ENCODE results near the gene DUSP15. TPM values are rescaled to one million over a fixed set of nuclear protein-coding genes. Genes with fewer than 3 reads are reported as not detected.

DUSP15 gene
- total RNA-seq, 2 donors from 2014 or later = 3.8 to 7.2 TPM

- peaks cover 5% of the 10 kb centered on the region for H3K27me3 ChIP-seq (ENCODE audit: control insufficient read depth, insufficient read depth, low read length, poor library complexity, severe bottlenecking)
- 83 to 100% methylated on average over 2 to 7 of the region's 7 CpGs for WGBS, 2 experiments (ENCODE audit: insufficient coverage in 1 of 2, insufficient read length in 1 of 2)
These were observed 16.8 kb downstream of the DUSP15 start for GRCh38 chr20:31853481-31853880.

DNA sequence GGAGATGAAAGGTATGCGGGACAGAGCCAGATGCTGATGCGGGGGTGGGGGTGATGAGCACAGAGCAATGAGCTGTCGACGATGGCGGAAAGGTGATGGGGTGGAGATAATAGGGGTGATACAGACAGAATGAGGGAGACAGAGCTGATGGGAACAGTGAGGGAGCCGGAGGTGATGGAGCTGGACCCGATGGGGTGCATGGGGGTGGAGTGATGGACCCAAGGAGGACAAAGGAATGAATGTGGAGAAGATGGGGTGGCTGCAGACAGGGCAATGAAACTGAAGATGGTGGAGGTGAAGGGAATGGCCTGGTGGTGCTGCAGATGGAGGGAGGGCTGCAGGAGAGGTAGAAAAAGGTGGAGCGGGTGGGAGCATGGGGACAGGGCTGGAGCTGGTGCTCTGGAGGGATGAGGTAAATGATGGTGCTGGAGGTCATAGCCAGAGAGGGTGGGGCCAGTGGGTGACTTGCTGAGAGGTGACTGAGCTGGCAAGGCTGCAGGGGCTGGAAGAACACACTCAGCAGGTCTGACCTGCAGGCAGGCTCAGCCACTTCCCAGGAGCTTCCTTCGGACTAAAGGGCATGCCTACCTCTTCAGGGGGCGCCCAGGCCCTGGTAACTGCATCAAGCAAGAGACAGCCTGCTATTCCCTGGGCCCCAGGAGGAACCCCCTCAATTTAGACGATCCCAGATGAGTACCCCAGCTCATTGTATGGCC, 18.9 kb downstream of the DUSP15 start:
- WGBS, 2 experiments (ENCODE audit: insufficient coverage in 1 of 2, insufficient read length in 1 of 2) = 78 to 80% methylated on average over 9 to 11 of the region's 11 CpGs
- H3K27me3 Mint-ChIP-seq (ENCODE audit: insufficient read depth) = peaks cover 60% of the 10 kb centered on the region
- no peak overlapping the region for H3K4me3 Mint-ChIP-seq

More at GRCh38 chr20:31853481-31853880, 16.8 kb downstream of the DUSP15 start:
- H3K27ac Mint-ChIP-seq = no peak overlapping the region
- no peak overlapping the region for H3K9ac ChIP-seq (ENCODE audit: extremely low read depth, low read length, poor library complexity, severe bottlenecking)
- DNase-seq = no peak
- H3K4me1 Mint-ChIP-seq = no peaks in the 10 kb centered on the region
- no peak for TF ChIP-seq CTCF (conservative IDR thresholded peaks at IDR 0.05)
- H3K27ac ChIP-seq (ENCODE audit: low read depth, low read length) = no peak overlapping the region
- H3K9me3 Mint-ChIP-seq = no peaks in the 10 kb centered on the region
- H3K36me3 Mint-ChIP-seq (ENCODE audit: low read depth) = no peaks in the 10 kb centered on the region
- H3K36me3 ChIP-seq (ENCODE audit: control insufficient read depth, insufficient read depth, low read length) = no peaks in the 10 kb centered on the region
- H3K4me1 ChIP-seq (ENCODE audit: control insufficient read depth, insufficient read depth, low read length) = no peaks in the 10 kb centered on the region
- no peak overlapping the region for H3K4me3 ChIP-seq (ENCODE audit: low read length)
- peaks cover 42% of the 10 kb centered on the region for H3K27me3 Mint-ChIP-seq (ENCODE audit: insufficient read depth)
- no peaks in the 10 kb centered on the region for H3K9me3 ChIP-seq (ENCODE audit: control insufficient read depth, low read length)
- H3K4me3 Mint-ChIP-seq = no peak overlapping the region

GRCh38 chr20:31849306-31849930, 20.9 kb downstream of the DUSP15 start:
- Mint-ChIP-seq H3K27me3 (ENCODE audit: insufficient read depth) (peaks cover 60% of the 10 kb centered on the region), H3K4me1 (no peaks in the 10 kb centered on the region), H3K9me3 (no peaks in the 10 kb centered on the region), H3K27ac (no peak overlapping the region), H3K4me3 (no peak overlapping the region), H3K36me3 (ENCODE audit: low read depth) (no peaks in the 10 kb centered on the region)
- WGBS, 2 experiments (ENCODE audit: insufficient coverage in 1 of 2, insufficient read length in 1 of 2) = 87% methylated on average over 29 to 45 of the region's 45 CpGs
- no peak overlapping the region for H3K27ac ChIP-seq (ENCODE audit: low read depth, low read length)
- H3K27me3 ChIP-seq (ENCODE audit: control insufficient read depth, insufficient read depth, low read length, poor library complexity, severe bottlenecking) = peaks cover 5% of the 10 kb centered on the region
- TF ChIP-seq CTCF (conservative IDR thresholded peaks at IDR 0.05) = peak; percentile 18
- no peak overlapping the region for H3K4me3 ChIP-seq (ENCODE audit: low read length)
- no peak for DNase-seq
- no peaks in the 10 kb centered on the region for H3K4me1 ChIP-seq (ENCODE audit: control insufficient read depth, insufficient read depth, low read length)
- H3K9me3 ChIP-seq (ENCODE audit: control insufficient read depth, low read length) = no peaks in the 10 kb centered on the region
- no peaks in the 10 kb centered on the region for H3K36me3 ChIP-seq (ENCODE audit: control insufficient read depth, insufficient read depth, low read length)
- H3K9ac ChIP-seq (ENCODE audit: extremely low read depth, low read length, poor library complexity, severe bottlenecking) = no peak overlapping the region

More for the DNA sequence above, 18.9 kb downstream of the DUSP15 start:
- H3K36me3 Mint-ChIP-seq (ENCODE audit: low read depth) = no peaks in the 10 kb centered on the region
- H3K9me3 Mint-ChIP-seq = no peaks in the 10 kb centered on the region
- no peak overlapping the region for H3K27ac Mint-ChIP-seq
- no peak for TF ChIP-seq CTCF (conservative IDR thresholded peaks at IDR 0.05)
- Histone ChIP-seq H3K27me3 (ENCODE audit: control insufficient read depth, insufficient read depth, low read length, poor library complexity, severe bottlenecking) (peaks cover 5% of the 10 kb centered on the region), H3K9ac (ENCODE audit: extremely low read depth, low read length, poor library complexity, severe bottlenecking) (no peak overlapping the region), H3K9me3 (ENCODE audit: control insufficient read depth, low read length) (no peaks in the 10 kb centered on the region), H3K4me3 (ENCODE audit: low read length) (no peak overlapping the region), H3K36me3 (ENCODE audit: control insufficient read depth, insufficient read depth, low read length) (no peaks in the 10 kb centered on the region), H3K4me1 (ENCODE audit: control insufficient read depth, insufficient read depth, low read length) (no peaks in the 10 kb centered on the region), H3K27ac (ENCODE audit: low read depth, low read length) (no peak overlapping the region)
- H3K4me1 Mint-ChIP-seq = no peaks in the 10 kb centered on the region
- no peak for DNase-seq

All from endodermal cell (in vitro differentiated cells).